Measurements from ENCODE around the gene KCP.
A peak's percentile ranks its signal among the peaks of the same experiment; 100 is the strongest.

Gene KCP

GRCh38 chr7:128862571-128863432, 47.7 kb downstream of the KCP start, which contains the start of gene ATP6V1F:
ATP6V1F (plus strand) TSS chr7:128862856; CDS start chr7:128862905, 49 bp downstream.
- peak; percentile 66 for DNase-seq (ENCODE audit: low read depth, low spot score)
- peak within 1 kb of the TSS; percentile 62 for H3K27ac ChIP-seq

GRCh38 chr7:128861957-128862570, 48.4 kb downstream of the KCP start:
- H3K27ac ChIP-seq = no peak overlapping the region
- DNase-seq (ENCODE audit: low read depth, low spot score) = no peak

GRCh38 chr7:128860158-128861073, 50.1 kb downstream of the KCP start:
- no peak for DNase-seq (ENCODE audit: low read depth, low spot score)
- H3K27ac ChIP-seq = no peak overlapping the region

GRCh38 chr7:128859232-128860157, 51.0 kb downstream of the KCP start:
- H3K27ac ChIP-seq = no peak overlapping the region
- no peak for DNase-seq (ENCODE audit: low read depth, low spot score)

- no peak for DNase-seq (ENCODE audit: low read depth, low spot score)
- no peak overlapping the region for H3K27ac ChIP-seq
Measured at GRCh38 chr7:128858380-128859231, 51.9 kb downstream of the KCP start.

GRCh38 chr7:128856001-128856718, 54.3 kb downstream of the KCP start:
- no peak overlapping the region for H3K27ac ChIP-seq
- no peak for DNase-seq (ENCODE audit: low read depth, low spot score)

- no peak for DNase-seq (ENCODE audit: low read depth, low spot score)
Measured at GRCh38 chr7:128855559-128855958, 55.0 kb downstream of the KCP start.

GRCh38 chr7:128854396-128854795, 56.1 kb downstream of the KCP start:
- no peak overlapping the region for H3K27ac ChIP-seq
- DNase-seq (ENCODE audit: low read depth, low spot score) = no peak

More at GRCh38 chr7:128855559-128855958, 55.0 kb downstream of the KCP start:
- H3K27ac ChIP-seq = no peak overlapping the region

GRCh38 chr7:128853799-128854198, 56.7 kb downstream of the KCP start:
- no peak overlapping the region for H3K27ac ChIP-seq
- DNase-seq (ENCODE audit: low read depth, low spot score) = no peak

- no peak for DNase-seq (ENCODE audit: low read depth, low spot score)
- H3K27ac ChIP-seq = no peak overlapping the region
Measured at GRCh38 chr7:128852537-128853254, 57.8 kb downstream of the KCP start.

- DNase-seq (ENCODE audit: low read depth, low spot score) = no peak
- H3K27ac ChIP-seq = no peak overlapping the region
Measured at GRCh38 chr7:128849804-128850490, 60.6 kb downstream of the KCP start.

- H3K27ac ChIP-seq = no peak overlapping the region
- DNase-seq (ENCODE audit: low read depth, low spot score) = no peak
Measured at GRCh38 chr7:128849156-128849515, 61.4 kb downstream of the KCP start.

GRCh38 chr7:128848289-128849155, 62.0 kb downstream of the KCP start:
- no peak overlapping the region for H3K27ac ChIP-seq
- no peak for DNase-seq (ENCODE audit: low read depth, low spot score)

GRCh38 chr7:128847721-128848211, 62.7 kb downstream of the KCP start:
- DNase-seq (ENCODE audit: low read depth, low spot score) = no peak
- no peak overlapping the region for H3K27ac ChIP-seq

GRCh38 chr7:128846781-128847444, 63.6 kb downstream of the KCP start:
- H3K27ac ChIP-seq = no peak overlapping the region
- no peak for DNase-seq (ENCODE audit: low read depth, low spot score)
